HepG2 (cell line): ENCODE data around the gene TNRC18. TPM values are rescaled to one million over a fixed set of nuclear protein-coding genes. Genes with fewer than 3 reads are reported as not detected.

Source experiments
- ATM ChIP-seq: fragments of 450-650 bp; IDR thresholded peaks from 2 replicates; pipeline ENCODE4 v1.7.1; 2017; ENCODE audit warnings: mild to moderate bottlenecking, borderline replicate concordance
- CREM ChIP-seq, 2 experiments: sonication (generic) in 1 of 2; formaldehyde crosslinking in 1 of 2; IDR thresholded peaks; 2 replicates each; pipeline versions ENCODE4 v1.4.0 to v1.6.1; 2016 to 2020; ENCODE audit warnings: antibody characterized with exemption in 1 of 2, mild to moderate bottlenecking in 1 of 2, missing genetic modification reagents in 1 of 2
- HMG20B ChIP-seq: conservative IDR thresholded peaks from 2 replicates; pipeline ENCODE4 v1.6.1; 2016; ENCODE audit warnings: missing genetic modification reagents, missing compliant biosample characterization
- HNRNPH1 ChIP-seq: fragments of 200-400 bp; formaldehyde crosslinking; optimal IDR thresholded peaks from 2 replicates; pipeline ENCODE3; 2017; ENCODE audit warnings: mild to moderate bottlenecking, low read depth, low read length
- JDP2 ChIP-seq: sonication (generic); formaldehyde crosslinking; IDR thresholded peaks from 2 replicates; pipeline ENCODE4 v1.8.1; 2022; ENCODE audit warnings: missing genetic modification reagents, borderline replicate concordance
- PAX8 ChIP-seq: sonication (generic); formaldehyde crosslinking; IDR thresholded peaks from 2 replicates; pipeline ENCODE4 v1.8.0; 2022; ENCODE audit warnings: mild to moderate bottlenecking, missing genetic modification reagents, borderline replicate concordance
- PCBP1 ChIP-seq: fragments of 200-400 bp; formaldehyde crosslinking; IDR thresholded peaks from 2 replicates; pipeline ENCODE4 v1.6.1; 2017; ENCODE audit warnings: mild to moderate bottlenecking, low read depth, low read length, borderline replicate concordance
- SMC3 ChIP-seq: IDR thresholded peaks from 2 replicates; pipeline ENCODE4 v1.6.1; 2011; ENCODE audit warnings: low read length, improper control_type of control experiment
- TP53 ChIP-seq: sonication (generic); formaldehyde crosslinking; conservative IDR thresholded peaks from 2 replicates; pipeline ENCODE4 v1.4.0; 2020; ENCODE audit warnings: missing genetic modification reagents
- ZBTB21 ChIP-seq: sonication (generic); formaldehyde crosslinking; IDR thresholded peaks from 2 replicates; pipeline ENCODE4 v1.4.0; 2020; ENCODE audit warnings: missing genetic modification reagents
- ZFX ChIP-seq: sonication (generic); formaldehyde crosslinking; IDR thresholded peaks from 2 replicates; pipeline ENCODE4 v1.4.0; 2020; ENCODE audit warnings: mild to moderate bottlenecking, low read depth, missing genetic modification reagents, moderate library complexity
- ZNF136 ChIP-seq: sonication (generic); formaldehyde crosslinking; IDR thresholded peaks from 2 replicates; pipeline ENCODE4 v1.8.1; 2022; ENCODE audit warnings: low read depth, mild to moderate bottlenecking, moderate library complexity, missing genetic modification reagents
- ZNF180 ChIP-seq: sonication (generic); formaldehyde crosslinking; IDR thresholded peaks from 2 replicates; pipeline ENCODE4 v1.4.0; 2020; ENCODE audit warnings: low read depth, missing genetic modification reagents, borderline replicate concordance
- ZNF274 ChIP-seq: sonication (generic); formaldehyde crosslinking; IDR thresholded peaks from 2 replicates; pipeline ENCODE4 v1.5.1; 2020; ENCODE audit warnings: mild to moderate bottlenecking, missing genetic modification reagents
- ZNF282 ChIP-seq: fragments of 450-650 bp; IDR thresholded peaks from 2 replicates; pipeline ENCODE4 v1.6.1; 2018; ENCODE audit not compliant: partially characterized antibody
- ZNF619 ChIP-seq: sonication (generic); formaldehyde crosslinking; IDR thresholded peaks from 2 replicates; pipeline ENCODE4 v1.4.0; 2020; ENCODE audit warnings: mild to moderate bottlenecking, missing genetic modification reagents
- ZNF792 ChIP-seq: IDR thresholded peaks from 2 replicates; pipeline ENCODE4 v1.6.1; 2016
- ZSCAN12 ChIP-seq: sonication (generic); formaldehyde crosslinking; IDR thresholded peaks from 2 replicates; pipeline ENCODE4 v1.9.0; 2021; ENCODE audit warnings: mild to moderate bottlenecking, missing genetic modification reagents
- polyA plus RNA-seq, 8 experiments: library from polyadenylated mRNA; depleted of rRNA in 3 of 8; stranded (reverse) in 7 of 8; unstranded in 1 of 8; fragments of >200 nt; fragmentation: Illumina TruSeq in 4 of 8; extraction: Trizol in 4 of 8; gene quantifications; 2 replicates each; pipeline versions ENCODE4 v1.2.1 to v1.2.3, GENCODE V29; 2011 to 2016; ENCODE audit warnings: low read depth in 4 of 8, missing spikeins in 1 of 8, mixed read lengths in 1 of 8; ENCODE audit not compliant: insufficient read depth in 1 of 8
- total RNA-seq, 5 experiments: library from RNA; depleted of rRNA; stranded (reverse); fragments of >200 nt; fragmentation: Illumina TruSeq; extraction: Trizol; gene quantifications; 2 replicates each; pipeline ENCODE4 v1.2.3, GENCODE V29; 2016; ENCODE audit warnings: low read depth in 1 of 5
- TF ChIP-seq, protein P1 (sequence below): sonication (generic); formaldehyde crosslinking; IDR thresholded peaks from 2 replicates; pipeline ENCODE4 v1.4.0; 2020; ENCODE audit warnings: missing genetic modification reagents, borderline replicate concordance
- TF ChIP-seq, protein P2 (sequence below): sonication (generic); formaldehyde crosslinking; IDR thresholded peaks from 2 replicates; pipeline ENCODE4 v1.4.0; 2020; ENCODE audit warnings: missing genetic modification reagents, borderline replicate concordance
- TF ChIP-seq, protein P3 (sequence below): sonication (generic); formaldehyde crosslinking; IDR thresholded peaks from 2 replicates; pipeline ENCODE4 v1.5.0; 2020; ENCODE audit warnings: mild to moderate bottlenecking, missing genetic modification reagents

Gene TNRC18
- total and polyA plus RNA-seq, 2 of the 13 experiments (the other 11 are each of a cell fraction or from before 2014, with no cell fraction given): 11.7 to 17.4 TPM

DNA sequence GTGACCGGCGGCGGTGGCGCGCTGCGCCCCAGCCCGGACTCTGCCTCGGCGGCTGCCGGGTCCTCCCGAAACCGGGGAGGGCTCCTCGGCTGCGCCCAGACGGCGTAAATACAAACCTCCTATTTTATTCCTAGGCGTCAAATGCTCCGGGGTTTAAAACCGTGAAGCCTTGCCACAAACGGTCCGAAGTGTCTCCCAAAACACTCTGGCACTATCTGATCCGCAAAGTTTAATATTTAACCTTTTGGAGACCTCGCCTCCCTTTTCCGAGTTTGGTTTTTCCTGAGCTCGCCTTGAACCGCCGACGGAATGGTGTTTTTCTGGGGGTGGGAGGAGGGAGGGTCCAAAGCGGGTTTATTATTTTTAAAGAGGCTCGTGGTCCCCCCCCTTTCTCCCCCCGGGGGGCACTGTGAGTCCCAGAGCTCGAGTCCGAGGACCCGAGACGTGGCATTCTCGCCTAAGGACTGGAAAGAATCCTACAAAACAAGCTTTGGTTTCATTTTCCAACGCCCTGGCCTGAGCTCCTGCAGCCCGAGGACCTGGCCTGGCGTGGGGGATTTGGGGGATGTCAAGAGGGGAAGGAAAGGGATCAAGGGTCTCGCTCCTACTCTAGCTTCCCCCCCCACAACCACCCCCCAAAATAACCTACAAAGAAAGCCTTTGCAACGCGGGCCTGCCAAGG, 1.8 kb downstream of the TNRC18 start (continued):
- TF ChIP-seq HNRNPH1: no peak
- TF ChIP-seq HMG20B (CRISPR knock-in tag): no peak
- TF ChIP-seq CREM (IDR thresholded peaks at IDR 0.05): peak; percentile 86
- TF ChIP-seq CREM (CRISPR knock-in tag; IDR thresholded peaks at IDR 0.05): no peak
- TF ChIP-seq ZNF619 (CRISPR knock-in tag): no peak
- TF ChIP-seq, protein P1, sequence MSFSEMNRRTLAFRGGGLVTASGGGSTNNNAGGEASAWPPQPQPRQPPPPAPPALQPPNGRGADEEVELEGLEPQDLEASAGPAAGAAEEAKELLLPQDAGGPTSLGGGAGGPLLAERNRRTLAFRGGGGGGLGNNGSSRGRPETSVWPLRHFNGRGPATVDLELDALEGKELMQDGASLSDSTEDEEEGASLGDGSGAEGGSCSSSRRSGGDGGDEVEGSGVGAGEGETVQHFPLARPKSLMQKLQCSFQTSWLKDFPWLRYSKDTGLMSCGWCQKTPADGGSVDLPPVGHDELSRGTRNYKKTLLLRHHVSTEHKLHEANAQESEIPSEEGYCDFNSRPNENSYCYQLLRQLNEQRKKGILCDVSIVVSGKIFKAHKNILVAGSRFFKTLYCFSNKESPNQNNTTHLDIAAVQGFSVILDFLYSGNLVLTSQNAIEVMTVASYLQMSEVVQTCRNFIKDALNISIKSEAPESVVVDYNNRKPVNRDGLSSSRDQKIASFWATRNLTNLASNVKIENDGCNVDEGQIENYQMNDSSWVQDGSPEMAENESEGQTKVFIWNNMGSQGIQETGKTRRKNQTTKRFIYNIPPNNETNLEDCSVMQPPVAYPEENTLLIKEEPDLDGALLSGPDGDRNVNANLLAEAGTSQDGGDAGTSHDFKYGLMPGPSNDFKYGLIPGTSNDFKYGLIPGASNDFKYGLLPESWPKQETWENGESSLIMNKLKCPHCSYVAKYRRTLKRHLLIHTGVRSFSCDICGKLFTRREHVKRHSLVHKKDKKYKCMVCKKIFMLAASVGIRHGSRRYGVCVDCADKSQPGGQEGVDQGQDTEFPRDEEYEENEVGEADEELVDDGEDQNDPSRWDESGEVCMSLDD (CRISPR knock-in tag): 0 out of 2 replicates have a peak, but pooled peaks have one; percentile 29
- TF ChIP-seq PCBP1: no peak
- TF ChIP-seq ATM: no peak
- TF ChIP-seq ZSCAN12 (CRISPR knock-in tag): 0 out of 2 replicates have a peak, but pooled peaks have one; percentile 7
- TF ChIP-seq SMC3: 0 out of 2 replicates have a peak, but pooled peaks have one; percentile 3
- TF ChIP-seq JDP2 (CRISPR knock-in tag): no peak
- no peak for TF ChIP-seq PAX8 (CRISPR knock-in tag)
- TF ChIP-seq, protein P2, sequence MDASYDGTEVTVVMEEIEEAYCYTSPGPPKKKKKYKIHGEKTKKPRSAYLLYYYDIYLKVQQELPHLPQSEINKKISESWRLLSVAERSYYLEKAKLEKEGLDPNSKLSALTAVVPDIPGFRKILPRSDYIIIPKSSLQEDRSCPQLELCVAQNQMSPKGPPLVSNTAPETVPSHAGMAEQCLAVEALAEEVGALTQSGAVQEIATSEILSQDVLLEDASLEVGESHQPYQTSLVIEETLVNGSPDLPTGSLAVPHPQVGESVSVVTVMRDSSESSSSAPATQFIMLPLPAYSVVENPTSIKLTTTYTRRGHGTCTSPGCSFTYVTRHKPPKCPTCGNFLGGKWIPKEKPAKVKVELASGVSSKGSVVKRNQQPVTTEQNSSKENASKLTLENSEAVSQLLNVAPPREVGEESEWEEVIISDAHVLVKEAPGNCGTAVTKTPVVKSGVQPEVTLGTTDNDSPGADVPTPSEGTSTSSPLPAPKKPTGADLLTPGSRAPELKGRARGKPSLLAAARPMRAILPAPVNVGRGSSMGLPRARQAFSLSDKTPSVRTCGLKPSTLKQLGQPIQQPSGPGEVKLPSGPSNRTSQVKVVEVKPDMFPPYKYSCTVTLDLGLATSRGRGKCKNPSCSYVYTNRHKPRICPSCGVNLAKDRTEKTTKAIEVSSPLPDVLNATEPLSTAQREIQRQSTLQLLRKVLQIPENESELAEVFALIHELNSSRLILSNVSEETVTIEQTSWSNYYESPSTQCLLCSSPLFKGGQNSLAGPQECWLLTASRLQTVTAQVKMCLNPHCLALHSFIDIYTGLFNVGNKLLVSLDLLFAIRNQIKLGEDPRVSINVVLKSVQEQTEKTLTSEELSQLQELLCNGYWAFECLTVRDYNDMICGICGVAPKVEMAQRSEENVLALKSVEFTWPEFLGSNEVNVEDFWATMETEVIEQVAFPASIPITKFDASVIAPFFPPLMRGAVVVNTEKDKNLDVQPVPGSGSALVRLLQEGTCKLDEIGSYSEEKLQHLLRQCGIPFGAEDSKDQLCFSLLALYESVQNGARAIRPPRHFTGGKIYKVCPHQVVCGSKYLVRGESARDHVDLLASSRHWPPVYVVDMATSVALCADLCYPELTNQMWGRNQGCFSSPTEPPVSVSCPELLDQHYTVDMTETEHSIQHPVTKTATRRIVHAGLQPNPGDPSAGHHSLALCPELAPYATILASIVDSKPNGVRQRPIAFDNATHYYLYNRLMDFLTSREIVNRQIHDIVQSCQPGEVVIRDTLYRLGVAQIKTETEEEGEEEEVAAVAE: peak; percentile 42; the same call in 1 of the 2 replicates
- TF ChIP-seq ZNF136 (CRISPR knock-in tag): no peak
- peak; percentile 74 for TF ChIP-seq ZFX (CRISPR knock-in tag)
- TF ChIP-seq ZNF274 (CRISPR knock-in tag): no peak
- TF ChIP-seq ZBTB21: no peak
- no peak for TF ChIP-seq ZNF282
- no peak for TF ChIP-seq TP53 (CRISPR knock-in tag)
- no peak for TF ChIP-seq ZNF180 (CRISPR knock-in tag)
- TF ChIP-seq, protein P3, sequence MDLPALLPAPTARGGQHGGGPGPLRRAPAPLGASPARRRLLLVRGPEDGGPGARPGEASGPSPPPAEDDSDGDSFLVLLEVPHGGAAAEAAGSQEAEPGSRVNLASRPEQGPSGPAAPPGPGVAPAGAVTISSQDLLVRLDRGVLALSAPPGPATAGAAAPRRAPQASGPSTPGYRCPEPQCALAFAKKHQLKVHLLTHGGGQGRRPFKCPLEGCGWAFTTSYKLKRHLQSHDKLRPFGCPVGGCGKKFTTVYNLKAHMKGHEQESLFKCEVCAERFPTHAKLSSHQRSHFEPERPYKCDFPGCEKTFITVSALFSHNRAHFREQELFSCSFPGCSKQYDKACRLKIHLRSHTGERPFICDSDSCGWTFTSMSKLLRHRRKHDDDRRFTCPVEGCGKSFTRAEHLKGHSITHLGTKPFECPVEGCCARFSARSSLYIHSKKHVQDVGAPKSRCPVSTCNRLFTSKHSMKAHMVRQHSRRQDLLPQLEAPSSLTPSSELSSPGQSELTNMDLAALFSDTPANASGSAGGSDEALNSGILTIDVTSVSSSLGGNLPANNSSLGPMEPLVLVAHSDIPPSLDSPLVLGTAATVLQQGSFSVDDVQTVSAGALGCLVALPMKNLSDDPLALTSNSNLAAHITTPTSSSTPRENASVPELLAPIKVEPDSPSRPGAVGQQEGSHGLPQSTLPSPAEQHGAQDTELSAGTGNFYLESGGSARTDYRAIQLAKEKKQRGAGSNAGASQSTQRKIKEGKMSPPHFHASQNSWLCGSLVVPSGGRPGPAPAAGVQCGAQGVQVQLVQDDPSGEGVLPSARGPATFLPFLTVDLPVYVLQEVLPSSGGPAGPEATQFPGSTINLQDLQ (CRISPR knock-in tag): no peak
- no peak for TF ChIP-seq ZNF792 (CRISPR knock-in tag)
